ENCODE measurements around the gene NAMPT.
"Not testable (repeated sequence)": the region's sequence is repeated elsewhere in the genome, so short reads cannot be mapped to it uniquely, and the experiment has no call there.

The NAMPT gene

GRCh38 chr7:106224797-106225196, 60.0 kb downstream of the NAMPT start:
- no peak for DNase-seq

- no peak for DNase-seq
Observed at GRCh38 chr7:106223156-106223555, 61.6 kb downstream of the NAMPT start.

- no peak for DNase-seq
Observed at GRCh38 chr7:106222545-106222944, 62.2 kb downstream of the NAMPT start.

- no peak for DNase-seq
Observed at GRCh38 chr7:106220307-106220706, 64.5 kb downstream of the NAMPT start.

GRCh38 chr7:106219170-106219569, 65.6 kb downstream of the NAMPT start:
- DNase-seq: no peak

GRCh38 chr7:106218546-106218945, 66.2 kb downstream of the NAMPT start:
- DNase-seq: no peak

- DNase-seq: no peak
Observed at GRCh38 chr7:106216923-106217542, 67.8 kb downstream of the NAMPT start.

GRCh38 chr7:106216517-106216922, 68.3 kb downstream of the NAMPT start:
- DNase-seq: no peak

GRCh38 chr7:106215868-106216516, 68.8 kb downstream of the NAMPT start:
- DNase-seq: no peak

- DNase-seq: not testable (repeated sequence)
Observed at GRCh38 chr7:106208944-106209343, 75.8 kb downstream of the NAMPT start.

GRCh38 chr7:106206826-106207541, 77.8 kb downstream of the NAMPT start:
- DNase-seq: no peak

- DNase-seq: no peak
Observed at GRCh38 chr7:106205621-106206222, 79.1 kb downstream of the NAMPT start.

- DNase-seq: no peak
Observed at GRCh38 chr7:106203473-106203872, 81.3 kb downstream of the NAMPT start.

GRCh38 chr7:106201164-106201563, 83.6 kb downstream of the NAMPT start:
- DNase-seq: no peak

GRCh38 chr7:106199813-106200364, 84.9 kb downstream of the NAMPT start:
- DNase-seq: no peak

GRCh38 chr7:106199024-106199423, 85.8 kb downstream of the NAMPT start:
- no peak for DNase-seq

Data from activated CD4-positive, alpha-beta T cell treated with anti-CD3 and anti-CD28 coated beads, Interleukin-2, amount 50 U/mL, for 4 hours (primary cell).